OCI-LY7 (cell line): Measurements from ENCODE around the gene MTSS2. TPM values are rescaled to one million over a fixed set of nuclear protein-coding genes. Genes with fewer than 3 reads are reported as not detected.

Source experiments
- BruUV-seq: library from RNA; stranded (reverse); fragments of 400-500 nt; replicated peaks from 2 replicates; lab custom pipeline; 2021; lab: Mats Ljungman, UMichigan
- CTCF ChIA-PET: fragments of 300-600 bp; sonication (Branson Sonifier 250); formaldehyde crosslinking; loops from one replicate; lab custom pipeline; 2022; ENCODE audit warnings: antibody characterized with exemption; ENCODE audit not compliant: unreplicated experiment; lab: Charles Lee
- POLR2A ChIA-PET: fragments of 300-600 bp; sonication (Branson Sonifier 250); formaldehyde crosslinking; loops from one replicate; lab custom pipeline; 2022; ENCODE audit warnings: antibody characterized with exemption; lab: Charles Lee
- DNase-seq: peaks from one replicate; pipeline ENCODE4 v3.0.0-alpha.2; 2015; ENCODE audit warnings: low spot score
- H2AFZ ChIP-seq: fragments of 200-600 bp; sonication (generic), shearing (Covaris generic); 2 replicates; pipeline ENCODE4 v1.6.1; 2014; ENCODE audit warnings: mild to moderate bottlenecking, antibody characterized with exemption, low read length, moderate library complexity
- H3K27ac ChIP-seq: fragments of 200-600 bp; sonication (generic); 2 replicates; pipeline ENCODE4 v1.5.1; 2014; ENCODE audit warnings: mixed run types, low read depth, mild to moderate bottlenecking, moderate library complexity, low read length, inconsistent platforms; ENCODE audit not compliant: poor library complexity, severe bottlenecking
- H3K36me3 ChIP-seq: fragments of 200-600 bp; sonication (generic); 2 replicates; pipeline ENCODE4 v1.6.1; 2014; ENCODE audit warnings: mild to moderate bottlenecking, antibody characterized with exemption, low read length, moderate library complexity, mixed read lengths; ENCODE audit not compliant: insufficient read depth
- H3K4me1 ChIP-seq: fragments of 200-600 bp; sonication (generic); 2 replicates; pipeline ENCODE4 v1.5.1; 2014; ENCODE audit warnings: mild to moderate bottlenecking, low read length; ENCODE audit not compliant: insufficient read depth, poor library complexity, severe bottlenecking
- H3K4me2 ChIP-seq: fragments of 200-600 bp; sonication (generic); 2 replicates; pipeline ENCODE4 v1.6.1; 2014; ENCODE audit warnings: mild to moderate bottlenecking, low read length
- H3K4me3 ChIP-seq: fragments of 200-600 bp; sonication (generic); 2 replicates; pipeline ENCODE4 v1.5.1; 2014; ENCODE audit warnings: mild to moderate bottlenecking, low read depth, low read length; ENCODE audit not compliant: poor library complexity, severe bottlenecking
- H3K79me2 ChIP-seq: fragments of 200-600 bp; sonication (generic); 2 replicates; pipeline ENCODE4 v1.6.1; 2016; ENCODE audit warnings: low read depth, mild to moderate bottlenecking, low read length, moderate library complexity, mixed read lengths; ENCODE audit not compliant: insufficient read depth
- H3K9me2 ChIP-seq: fragments of 200-600 bp; sonication (generic); 2 replicates; pipeline ENCODE4 v1.6.1; 2016; ENCODE audit warnings: mild to moderate bottlenecking, low read length, mixed read lengths; ENCODE audit not compliant: insufficient read depth
- H3K9me3 ChIP-seq: fragments of 200-600 bp; sonication (generic); 2 replicates; pipeline ENCODE4 v1.6.1; 2014; ENCODE audit warnings: mild to moderate bottlenecking, mixed run types, low read length, mixed read lengths
- H4K20me1 ChIP-seq: fragments of 200-600 bp; sonication (generic); 2 replicates; pipeline ENCODE4 v1.6.1; 2014; ENCODE audit warnings: mild to moderate bottlenecking, antibody characterized with exemption, low read length, moderate library complexity, mixed read lengths; ENCODE audit not compliant: insufficient read depth
- EZH2phosphoT487 ChIP-seq: fragments of 200-600 bp; sonication (generic); IDR thresholded peaks from 2 replicates; pipeline ENCODE4 v1.6.1; 2018; ENCODE audit warnings: low read depth, borderline replicate concordance, mild to moderate bottlenecking, mixed run types, antibody characterized with exemption, low read length, moderate library complexity, mixed read lengths
- intact Hi-C: fragments of 100-400 bp; cut with micrococcal nuclease; formaldehyde crosslinking; loops from one replicate; pipeline ENCODE4 v1.10.0; 2022; ENCODE audit not compliant: unreplicated experiment
- total RNA-seq, 2 experiments: library from RNA; depleted of rRNA in 1 of 2; stranded (reverse); fragments of >200 nt in 1 of 2; shearing (Covaris generic) in 1 of 2; gene quantifications; 2 replicates each; pipeline ENCODE4 v1.2.3, GENCODE V29; 2014 to 2022
- TF ChIP-seq, protein P1 (sequence below): fragments of 200-600 bp; sonication (generic); conservative IDR thresholded peaks from 2 replicates; pipeline ENCODE4 v1.5.1; 2014; ENCODE audit warnings: mild to moderate bottlenecking, antibody characterized with exemption, low read length, moderate library complexity, mixed read lengths

MTSS2 gene
- total RNA-seq, 2 experiments from 2014 or later: 0.17 to 0.19 TPM

DNA sequence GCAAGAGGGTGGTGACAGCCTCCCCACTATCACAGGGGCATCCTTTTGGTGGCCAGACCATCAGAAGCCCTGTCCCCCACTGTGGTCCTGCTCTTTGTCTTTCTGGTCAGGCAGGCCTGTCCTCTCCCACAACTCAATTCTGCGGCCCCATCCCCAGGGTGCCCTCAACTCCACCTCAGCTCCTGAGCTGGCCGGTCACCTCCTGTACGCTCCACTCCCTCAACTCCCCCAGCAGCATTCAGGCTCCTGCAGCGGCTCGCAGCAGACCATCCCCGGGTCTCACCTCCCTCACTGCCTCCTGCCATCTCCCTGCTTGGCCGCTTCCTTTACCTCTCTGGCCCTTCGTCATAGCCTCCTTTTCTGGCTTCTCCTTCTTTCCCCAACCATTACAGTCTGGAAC is 43.4 kb upstream of the MTSS2 start:
- Histone ChIP-seq H3K79me2 (no peaks in the 10 kb centered on the region), H3K27ac (no peak overlapping the region), H3K4me3 (no peak overlapping the region), H3K9me2 (no peaks in the 10 kb centered on the region), H2AFZ (no peak overlapping the region), H4K20me1 (no peaks in the 10 kb centered on the region), H3K9me3 (no peaks in the 10 kb centered on the region), H3K36me3 (peaks cover 30% of the 10 kb centered on the region; the same call in 1 of the 2 replicates), H3K4me2 (no peak overlapping the region), H3K4me1 (no peaks in the 10 kb centered on the region)
- ChIA-PET CTCF (no interaction called here), POLR2A (no interaction called here)
- DNase-seq: no peak
- intact Hi-C loops: no loop called here
- no peak for TF ChIP-seq EZH2phosphoT487
- TF ChIP-seq, protein P1, sequence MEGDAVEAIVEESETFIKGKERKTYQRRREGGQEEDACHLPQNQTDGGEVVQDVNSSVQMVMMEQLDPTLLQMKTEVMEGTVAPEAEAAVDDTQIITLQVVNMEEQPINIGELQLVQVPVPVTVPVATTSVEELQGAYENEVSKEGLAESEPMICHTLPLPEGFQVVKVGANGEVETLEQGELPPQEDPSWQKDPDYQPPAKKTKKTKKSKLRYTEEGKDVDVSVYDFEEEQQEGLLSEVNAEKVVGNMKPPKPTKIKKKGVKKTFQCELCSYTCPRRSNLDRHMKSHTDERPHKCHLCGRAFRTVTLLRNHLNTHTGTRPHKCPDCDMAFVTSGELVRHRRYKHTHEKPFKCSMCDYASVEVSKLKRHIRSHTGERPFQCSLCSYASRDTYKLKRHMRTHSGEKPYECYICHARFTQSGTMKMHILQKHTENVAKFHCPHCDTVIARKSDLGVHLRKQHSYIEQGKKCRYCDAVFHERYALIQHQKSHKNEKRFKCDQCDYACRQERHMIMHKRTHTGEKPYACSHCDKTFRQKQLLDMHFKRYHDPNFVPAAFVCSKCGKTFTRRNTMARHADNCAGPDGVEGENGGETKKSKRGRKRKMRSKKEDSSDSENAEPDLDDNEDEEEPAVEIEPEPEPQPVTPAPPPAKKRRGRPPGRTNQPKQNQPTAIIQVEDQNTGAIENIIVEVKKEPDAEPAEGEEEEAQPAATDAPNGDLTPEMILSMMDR: no peak
- BruUV-seq: no TSS peak

DNA sequence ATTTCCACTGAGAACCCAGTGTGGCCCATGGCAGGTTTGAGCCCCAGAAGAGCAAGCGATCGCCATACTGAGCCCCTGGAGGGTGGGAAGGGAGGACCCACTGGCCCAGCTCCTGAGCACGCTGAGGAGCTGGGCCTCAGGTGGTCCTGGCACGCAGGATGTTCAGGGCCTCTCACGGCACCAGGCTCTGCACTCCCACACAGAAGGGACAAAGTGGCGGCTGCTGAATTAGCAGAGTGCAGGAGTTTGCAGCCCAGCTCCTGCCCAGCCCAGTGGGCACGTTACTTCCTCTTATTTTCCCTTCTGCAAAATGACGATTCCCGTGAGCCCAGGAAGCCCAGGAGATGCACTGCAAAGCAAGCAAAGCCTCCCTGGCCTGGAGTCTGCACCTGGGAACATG is 42.3 kb upstream of the MTSS2 start:
- no peak overlapping the region for H2AFZ ChIP-seq
- intact Hi-C loops: no loop called here
- ChIA-PET POLR2A (no interaction called here), CTCF (no interaction called here)
- no peaks in the 10 kb centered on the region for H3K79me2 ChIP-seq
- H3K4me1 ChIP-seq: no peaks in the 10 kb centered on the region
- peaks cover 30% of the 10 kb centered on the region; the same call in 1 of the 2 replicates for H3K36me3 ChIP-seq
- no peaks in the 10 kb centered on the region for H3K9me2 ChIP-seq
- no peak overlapping the region for H3K4me2 ChIP-seq
- H4K20me1 ChIP-seq: no peaks in the 10 kb centered on the region
- TF ChIP-seq, protein P1: no peak
- no peak for TF ChIP-seq EZH2phosphoT487
- no peak for DNase-seq
- no peak overlapping the region for H3K4me3 ChIP-seq
- no peak overlapping the region for H3K27ac ChIP-seq
- no peaks in the 10 kb centered on the region for H3K9me3 ChIP-seq
- no TSS peak for BruUV-seq

DNA sequence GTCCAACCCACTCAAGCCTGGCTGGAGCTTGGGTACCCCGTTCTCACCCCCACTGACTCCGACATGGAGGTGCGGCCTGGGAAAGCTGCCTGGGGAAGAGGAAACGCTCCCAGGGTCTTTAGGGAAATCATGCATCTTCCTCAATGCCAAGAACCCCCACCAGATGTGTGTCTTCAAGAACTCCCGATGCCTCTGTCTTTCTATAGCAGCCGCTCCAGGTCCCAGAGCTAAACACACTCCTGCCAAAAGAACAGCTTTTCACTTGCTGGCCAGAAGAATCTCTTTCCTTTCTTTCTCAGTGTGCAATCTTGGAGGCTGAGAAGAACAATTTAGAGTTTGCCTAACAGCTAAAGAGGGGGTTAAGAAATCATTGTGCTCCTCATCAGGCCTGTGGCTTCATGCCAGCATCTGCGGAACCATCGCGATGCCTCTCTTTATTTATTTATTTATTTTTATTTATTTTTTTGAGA is 41.1 kb upstream of the MTSS2 start:
- H3K27ac ChIP-seq: no peak overlapping the region
- no TSS peak for BruUV-seq
- no peak overlapping the region for H3K4me3 ChIP-seq
- H3K4me1 ChIP-seq: no peaks in the 10 kb centered on the region
- DNase-seq: no peak
- no peaks in the 10 kb centered on the region for H3K9me2 ChIP-seq
- no peaks in the 10 kb centered on the region for H4K20me1 ChIP-seq
- H3K79me2 ChIP-seq: no peaks in the 10 kb centered on the region
- CTCF ChIA-PET: no interaction called here
- H3K9me3 ChIP-seq: no peaks in the 10 kb centered on the region
- peaks cover 30% of the 10 kb centered on the region; the same call in 1 of the 2 replicates for H3K36me3 ChIP-seq
- intact Hi-C loops: no loop called here
- H2AFZ ChIP-seq: no peak overlapping the region
- POLR2A ChIA-PET: no interaction called here
- TF ChIP-seq EZH2phosphoT487: no peak
- TF ChIP-seq, protein P1: no peak
- H3K4me2 ChIP-seq: no peak overlapping the region
